Measurements from ENCODE around the gene AFF3.
"Not testable (repeated sequence)": the region's sequence is repeated elsewhere in the genome, so short reads cannot be mapped to it uniquely, and the experiment has no call there.

GRCh38 chr2:100085744-100086143 lies 56.6 kb downstream of the AFF3 start:
- not testable (repeated sequence) for TF ChIP-seq CTCF (IDR thresholded peaks at IDR 0.05); ZFX (IDR thresholded peaks at IDR 0.05; ENCODE audit: borderline replicate concordance)

Measured in 22Rv1 (cell line).